SKM-1 (cell line): ENCODE measurements around the gene RAB3GAP2.
A peak's percentile ranks its signal among the peaks of the same experiment; 100 is the strongest.
"Not testable (repeated sequence)": the region's sequence is repeated elsewhere in the genome, so short reads cannot be mapped to it uniquely, and the experiment has no call there.

ENCODE experiments used
- DNase-seq: peaks from one replicate; lab custom pipeline; 2025; ENCODE audit not compliant: unreplicated experiment; lab: John Stamatoyannopoulos, UW

The RAB3GAP2 gene

DNA sequence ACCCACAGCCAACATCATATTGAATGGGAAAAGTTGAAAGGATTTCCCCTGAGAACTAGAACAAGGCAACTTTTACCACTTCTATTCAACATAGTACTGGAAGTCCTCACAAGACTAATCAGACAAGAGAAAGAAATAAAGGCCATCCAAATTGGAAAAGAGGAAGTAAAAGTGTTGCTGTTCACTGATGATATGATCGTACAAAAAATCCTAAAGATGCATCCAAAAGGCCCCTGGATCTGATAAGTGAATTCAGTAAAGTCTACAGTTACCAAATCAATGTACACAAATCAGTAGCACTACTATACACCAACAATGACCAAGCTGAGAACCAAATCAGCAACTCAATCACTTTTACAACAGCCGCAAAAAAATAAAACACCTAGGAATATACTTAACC, 28.3 kb downstream of the RAB3GAP2 start:
- no peak for DNase-seq

DNA sequence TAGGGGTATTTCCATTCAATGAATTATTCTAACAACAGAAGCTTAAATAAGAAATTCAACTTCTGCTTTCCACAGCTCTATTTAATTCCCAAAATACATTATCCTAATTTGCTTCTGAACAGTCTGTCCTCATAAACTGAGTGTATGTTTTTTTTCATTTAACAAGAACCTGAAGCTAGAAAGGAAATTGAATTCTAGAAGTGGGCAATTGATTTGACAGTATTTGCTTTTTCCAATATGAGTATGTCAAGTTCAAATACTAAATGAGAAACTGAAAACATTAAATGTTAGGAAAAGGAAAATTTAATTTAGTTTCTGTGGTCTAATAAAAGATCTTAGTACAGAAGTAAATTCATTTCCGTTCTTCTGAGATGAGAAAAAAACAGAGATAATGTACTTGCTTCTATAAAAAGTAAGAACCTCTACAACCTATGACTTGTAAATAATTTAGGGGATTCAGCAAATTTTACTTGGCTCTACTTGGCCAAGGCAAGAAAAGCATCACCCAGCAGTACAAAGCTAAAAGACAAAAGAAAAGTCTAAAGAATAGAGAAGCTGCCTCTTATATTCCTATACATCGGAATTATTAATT, 31.1 kb downstream of the RAB3GAP2 start:
- no peak for DNase-seq

GRCh38 chr1:220239966-220240365, 32.3 kb downstream of the RAB3GAP2 start:
- DNase-seq: no peak

GRCh38 chr1:220239213-220239612, 33.0 kb downstream of the RAB3GAP2 start:
- no peak for DNase-seq

- not testable (repeated sequence) for DNase-seq
These were observed 36.0 kb downstream of the RAB3GAP2 start for GRCh38 chr1:220236278-220236677.

GRCh38 chr1:220235462-220235861, 36.8 kb downstream of the RAB3GAP2 start:
- no peak for DNase-seq

- no peak for DNase-seq
These were observed 38.3 kb downstream of the RAB3GAP2 start for GRCh38 chr1:220233927-220234326.

DNA sequence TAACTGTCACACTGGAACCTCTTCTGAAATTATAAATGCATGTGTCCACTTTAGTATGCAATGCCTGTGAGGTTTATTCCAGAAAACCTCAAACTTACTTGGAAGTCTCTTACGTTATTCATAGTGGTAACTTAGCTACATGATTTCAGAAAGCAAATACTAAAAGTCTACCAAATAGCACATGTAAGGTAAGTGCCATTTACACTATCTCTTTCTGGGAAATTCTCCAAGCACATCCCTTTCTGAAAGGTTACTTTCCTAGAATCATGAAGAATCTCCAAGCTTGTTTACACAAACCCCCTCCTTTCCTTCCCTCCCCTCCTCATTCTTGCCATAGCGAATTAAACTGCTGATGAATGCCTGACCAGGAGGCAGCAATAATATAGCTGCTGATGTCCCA, 42.5 kb downstream of the RAB3GAP2 start:
- no peak for DNase-seq

GRCh38 chr1:220227393-220227792, 44.9 kb downstream of the RAB3GAP2 start:
- DNase-seq: no peak

DNA sequence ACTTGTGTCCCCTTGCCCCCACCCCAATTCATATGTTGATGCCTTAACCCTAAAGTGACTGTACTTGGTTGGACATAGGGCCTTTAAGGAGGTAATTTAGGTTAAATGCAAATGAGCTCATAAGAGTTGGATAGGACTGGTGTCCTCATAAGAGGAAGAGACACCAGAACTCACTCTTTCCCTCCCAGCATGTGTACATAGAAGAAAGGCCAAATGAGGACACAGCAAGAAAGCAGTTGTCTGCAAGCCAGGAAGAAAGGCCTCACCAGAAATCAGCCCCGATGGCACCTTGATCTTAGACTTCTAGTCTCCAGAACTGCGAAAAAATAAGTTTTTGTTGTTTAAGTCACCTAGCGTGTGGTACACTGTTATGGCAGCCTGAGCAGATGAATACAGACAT, 45.5 kb downstream of the RAB3GAP2 start:
- no peak for DNase-seq

DNA sequence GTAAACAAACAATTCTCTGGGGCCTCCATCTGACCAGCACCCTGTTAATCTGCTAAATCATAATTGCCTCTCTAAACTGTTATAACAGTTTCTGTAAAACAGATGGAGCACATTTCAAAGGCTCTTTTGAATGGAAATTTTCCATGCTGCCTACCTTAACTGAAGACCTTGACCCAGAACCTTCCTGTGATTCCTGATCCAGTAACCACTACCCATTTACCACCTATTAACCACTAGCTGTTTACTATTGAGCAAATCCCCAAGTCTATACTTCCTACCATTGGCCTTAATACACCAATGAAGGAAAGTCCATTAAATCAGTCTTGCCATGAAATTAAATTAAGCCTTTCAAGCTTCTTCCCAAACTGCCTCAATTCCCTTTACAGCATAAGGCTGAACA, 46.3 kb downstream of the RAB3GAP2 start:
- no peak for DNase-seq

DNA sequence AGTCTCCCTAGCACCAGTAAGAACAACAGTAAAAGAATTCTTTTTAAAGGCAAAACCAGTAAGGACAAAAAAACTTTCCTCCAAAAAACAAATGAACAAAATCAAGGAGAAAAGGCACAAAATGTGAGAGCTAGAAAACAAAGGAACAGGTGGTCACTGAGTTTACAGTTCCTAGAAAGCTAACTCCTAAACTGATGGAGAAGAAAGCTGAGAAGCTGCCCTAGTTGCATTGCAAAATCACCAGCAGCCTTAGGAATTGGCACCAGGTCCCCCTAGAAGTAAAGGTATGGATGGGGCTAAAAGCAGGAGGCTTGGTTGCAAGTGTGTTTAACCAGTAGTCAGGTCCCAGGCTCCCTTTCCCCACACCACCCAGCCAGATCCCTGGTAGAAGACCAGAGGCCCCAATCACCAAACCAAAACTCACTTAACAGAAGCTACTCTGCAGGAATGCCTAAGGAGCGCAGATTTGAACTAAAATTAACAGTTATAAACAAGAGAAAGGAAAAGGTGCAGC, 47.6 kb downstream of the RAB3GAP2 start:
- DNase-seq: no peak

GRCh38 chr1:220224033-220224432, 48.2 kb downstream of the RAB3GAP2 start:
- DNase-seq: no peak

DNA sequence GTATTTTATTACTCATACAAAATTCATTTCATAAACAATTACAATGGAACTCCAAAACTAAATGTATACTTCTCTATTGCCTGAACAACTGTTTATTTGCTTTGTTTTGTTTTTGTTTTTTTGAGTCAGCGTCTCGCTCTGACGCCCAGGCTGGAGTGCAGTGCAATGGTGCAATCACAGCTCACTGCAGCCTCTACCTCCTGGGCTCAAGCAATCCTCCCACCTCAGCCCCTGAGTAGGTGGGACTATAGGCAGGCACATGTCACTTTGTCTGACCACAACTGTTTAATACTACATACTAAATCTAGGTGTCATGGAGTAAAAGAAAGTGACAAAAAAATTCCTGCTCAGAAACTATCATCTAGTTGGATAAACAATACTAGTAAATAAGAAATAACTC, 49.3 kb downstream of the RAB3GAP2 start:
- DNase-seq: no peak

DNA sequence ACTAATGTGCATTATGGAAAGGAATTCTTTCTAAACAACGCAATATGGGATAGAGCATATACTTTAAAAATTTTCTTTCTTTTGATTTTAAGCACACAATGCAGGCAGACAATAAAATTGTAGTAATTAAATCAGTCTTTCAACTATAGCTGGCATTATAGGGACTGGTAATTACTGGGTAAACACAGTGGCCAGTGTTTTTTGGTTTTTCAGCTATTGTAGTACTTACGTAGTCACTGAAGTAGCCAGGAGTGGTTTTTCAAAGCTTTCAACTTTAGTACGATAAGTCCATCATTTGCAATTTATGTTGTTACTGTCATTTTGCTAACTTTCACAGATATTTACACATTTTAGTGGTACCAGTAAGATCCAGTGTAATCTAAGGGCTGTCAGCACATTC, 50.6 kb downstream of the RAB3GAP2 start:
- no peak for DNase-seq

DNA sequence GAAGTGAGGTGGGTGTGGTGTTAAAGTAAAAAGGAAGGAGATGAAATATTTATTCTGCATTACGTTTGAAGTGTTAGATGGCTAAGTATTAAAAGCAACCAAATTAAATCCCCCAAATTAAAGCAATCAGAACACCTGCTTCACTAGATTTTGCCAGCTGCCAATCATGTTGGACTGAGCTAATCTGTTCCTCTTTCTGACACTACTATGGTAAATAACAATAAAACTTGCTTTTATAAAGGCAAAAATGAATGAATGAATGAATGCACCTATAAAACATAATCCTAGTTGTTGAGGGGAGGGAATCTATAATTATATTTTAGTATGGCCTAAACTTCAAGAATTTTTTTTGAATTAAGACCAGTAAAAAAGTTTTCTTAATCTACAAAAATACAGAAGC, 51.0 kb downstream of the RAB3GAP2 start:
- DNase-seq: no peak

- DNase-seq: not testable (repeated sequence)
These were observed 51.6 kb downstream of the RAB3GAP2 start for GRCh38 chr1:220220699-220221040.

DNA sequence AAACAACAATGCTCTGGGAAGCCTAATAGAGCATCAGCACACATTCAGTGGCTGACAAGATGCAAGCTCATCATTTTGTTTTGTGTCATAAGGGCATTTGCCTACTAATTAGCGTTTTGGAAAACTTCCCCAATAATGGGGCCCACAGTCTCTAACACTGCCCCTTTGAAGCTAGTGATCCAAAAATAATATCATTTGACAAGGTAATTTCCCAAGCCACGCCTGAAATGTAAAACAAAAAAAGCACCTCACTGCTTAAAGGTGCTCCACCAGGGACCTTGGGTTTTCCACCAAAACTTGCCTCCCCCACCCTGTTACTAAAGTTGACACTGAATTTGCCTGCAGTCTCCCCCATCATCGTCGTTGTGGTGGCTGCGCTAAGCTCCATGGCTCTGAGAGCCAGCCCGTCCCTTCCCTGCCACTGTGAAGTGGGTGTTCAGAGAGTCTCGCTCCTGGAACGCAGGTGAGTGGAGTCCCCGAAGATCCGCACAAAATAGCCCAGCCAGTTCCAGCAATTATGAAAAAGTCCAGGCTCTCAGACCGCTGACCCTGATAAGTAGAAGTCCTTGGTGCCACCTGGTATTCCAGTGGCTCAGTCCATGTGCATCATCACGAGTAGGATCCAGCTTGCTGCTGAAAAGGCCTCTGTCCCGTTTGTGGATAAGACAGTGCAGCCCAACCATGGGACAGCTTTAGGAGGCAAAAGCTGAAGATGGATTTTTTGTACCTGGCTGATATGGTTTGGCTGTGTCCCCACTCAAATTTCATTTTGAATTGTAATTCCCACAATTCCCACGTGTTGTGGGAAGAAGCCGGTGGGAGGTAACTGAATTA, 52.2 kb downstream of the RAB3GAP2 start:
- DNase-seq: no peak

- no peak for DNase-seq
These were observed 53.2 kb downstream of the RAB3GAP2 start for GRCh38 chr1:220219136-220219442.

DNA sequence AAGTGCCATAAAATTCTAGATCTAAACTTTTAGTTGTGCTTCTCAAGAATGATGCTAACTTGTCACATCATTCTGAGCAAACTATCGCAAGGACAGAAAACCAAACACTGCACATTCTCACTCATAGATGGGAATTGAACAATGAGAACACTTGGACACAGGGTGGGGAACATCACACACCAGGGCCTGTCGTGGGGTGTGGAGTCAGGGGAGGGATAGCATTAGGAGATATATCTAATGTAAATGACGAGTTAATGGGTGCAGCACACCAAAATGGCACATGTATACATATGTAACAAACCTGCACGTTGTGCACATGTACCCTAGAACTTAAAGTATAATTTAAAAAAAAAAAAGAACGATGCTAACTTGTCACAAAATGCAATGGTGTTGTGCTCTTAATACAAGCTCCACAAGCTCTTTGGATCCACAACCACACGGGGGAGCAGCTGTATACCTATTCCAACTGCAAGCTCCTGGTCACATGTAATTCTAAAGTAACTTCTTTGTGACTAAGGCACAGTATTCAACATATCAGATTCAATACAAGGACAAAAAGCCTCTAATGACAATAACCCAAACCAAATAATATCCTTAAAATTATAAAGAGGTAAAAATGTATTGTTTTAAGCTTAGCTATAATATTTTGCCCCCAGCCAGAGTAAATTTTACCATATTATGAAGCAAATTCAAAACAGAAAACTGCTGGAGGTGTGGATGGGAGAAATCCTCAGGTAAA, 53.7 kb downstream of the RAB3GAP2 start:
- DNase-seq: not testable (repeated sequence)

GRCh38 chr1:220217383-220217988, 54.8 kb downstream of the RAB3GAP2 start:
- peak; percentile 31 for DNase-seq
